ENCODE measurements around the gene RGP1.

Gene RGP1

DNA sequence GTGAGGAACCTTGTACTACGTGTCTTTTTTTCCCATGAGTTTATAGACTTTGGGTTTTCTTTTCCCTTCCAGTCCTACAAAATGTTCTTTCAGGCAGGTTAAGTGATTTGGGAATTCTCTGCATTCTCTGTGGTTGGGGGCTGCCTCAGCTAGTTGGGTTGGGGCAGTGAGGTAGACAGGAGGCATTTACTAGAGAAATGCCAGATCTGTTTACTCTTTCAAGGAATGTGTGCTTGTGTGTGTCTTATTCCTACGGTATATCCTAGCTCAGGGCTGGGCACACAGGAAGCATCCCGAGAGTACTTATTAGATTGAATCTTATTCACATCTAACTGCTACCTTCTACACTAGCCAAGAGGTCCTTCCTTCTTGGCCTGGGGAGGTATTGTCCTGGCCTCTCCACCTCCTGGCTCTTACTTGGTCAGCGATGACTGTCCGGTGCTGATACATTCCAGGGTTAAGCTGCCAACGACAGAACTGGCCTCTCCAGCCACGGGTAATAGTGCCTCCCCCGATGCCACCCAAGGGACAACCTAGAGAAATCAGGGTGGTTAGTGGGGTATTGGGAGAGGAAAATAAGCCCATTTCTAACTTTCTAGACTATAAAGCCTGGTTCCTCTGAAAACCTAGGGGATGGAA, 5.1 kb upstream of the RGP1 start:
- no peak for DNase-seq (ENCODE audit: low spot score)

DNA sequence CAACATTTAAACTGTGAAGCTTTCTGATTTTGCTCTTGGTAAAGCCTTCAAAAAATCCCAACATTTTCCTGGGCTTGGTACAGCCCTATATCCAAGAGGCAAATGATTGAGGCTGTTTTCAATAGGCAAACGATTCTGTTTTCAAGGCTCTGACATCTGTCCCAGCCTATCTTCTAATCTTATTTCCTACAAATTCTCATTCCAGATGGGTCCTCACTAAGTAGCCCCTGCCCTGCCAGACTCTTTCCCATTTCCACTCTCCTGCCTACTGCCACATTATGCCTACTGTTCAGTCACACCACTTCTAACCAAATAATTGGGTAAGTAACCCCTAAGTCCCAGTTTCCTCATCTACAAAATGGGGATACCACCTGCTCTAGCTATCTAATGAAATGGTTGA, 3.5 kb upstream of the RGP1 start:
- DNase-seq (ENCODE audit: low spot score): no peak

DNA sequence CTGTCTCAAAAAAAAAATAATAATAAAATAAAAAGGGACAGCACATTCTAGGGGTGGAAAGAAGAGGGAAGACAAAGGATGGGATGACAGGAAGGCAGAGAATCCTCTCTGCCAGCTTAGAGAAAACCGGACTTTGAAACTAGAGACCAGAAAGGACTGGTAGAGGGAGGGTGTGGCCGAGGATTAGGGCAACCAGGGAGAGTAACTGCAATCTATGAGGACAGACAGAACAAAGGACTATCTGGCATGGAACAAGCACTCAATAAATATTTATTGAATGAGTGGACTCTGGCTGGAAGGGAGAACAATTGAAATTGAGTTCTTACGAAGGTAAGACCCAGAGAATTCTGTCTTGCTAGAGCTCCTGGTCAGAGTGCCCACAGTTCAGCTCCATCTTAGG, 2.5 kb upstream of the RGP1 start:
- DNase-seq (ENCODE audit: low spot score): no peak

GRCh38 chr9:35748242-35748857, 737 bp upstream of the RGP1 start:
- DNase-seq (ENCODE audit: low spot score): no peak

GRCh38 chr9:35749515-35750255, 598 bp downstream of the RGP1 start:
- DNase-seq (ENCODE audit: low spot score): no peak

DNA sequence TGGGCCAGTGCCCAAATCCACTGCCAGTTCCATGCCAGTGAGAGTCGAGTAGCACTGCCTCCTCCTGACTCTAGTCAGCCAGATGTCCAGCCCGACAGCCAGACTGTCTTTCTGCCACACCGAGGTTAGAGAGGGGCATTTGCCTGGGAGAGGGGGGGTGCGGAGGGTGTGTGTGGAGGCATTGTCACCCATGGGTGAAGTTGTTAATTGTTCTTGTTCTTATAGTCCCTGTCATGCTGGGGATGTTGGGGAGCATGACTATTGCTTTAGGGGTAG, 1.1 kb downstream of the RGP1 start:
- no peak for DNase-seq (ENCODE audit: low spot score)

DNA sequence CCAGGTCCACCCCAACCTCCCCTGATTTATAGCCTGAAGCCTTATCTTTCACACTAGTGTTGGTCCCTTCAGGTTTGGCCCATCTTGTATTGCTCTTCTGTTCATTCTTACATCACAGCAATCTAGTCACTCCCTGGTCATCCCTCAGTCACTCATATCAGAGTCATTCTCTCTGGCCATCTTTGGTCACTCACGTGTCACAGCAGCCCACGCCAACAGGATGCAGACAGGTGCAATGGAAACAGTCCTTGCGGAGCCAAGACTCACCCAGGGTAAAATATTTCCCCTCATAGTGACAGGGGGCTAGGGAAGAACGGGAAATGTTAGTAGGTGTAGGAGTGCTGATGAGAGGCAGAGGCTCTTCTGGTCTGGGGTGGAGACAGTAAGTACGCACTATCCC, 4.4 kb downstream of the RGP1 start:
- no peak for DNase-seq (ENCODE audit: low spot score)

- DNase-seq (ENCODE audit: low spot score): no peak
These were observed 5.2 kb downstream of the RGP1 start, which contains the start of gene MSMP for GRCh38 chr9:35754264-35754663. Gene MSMP, minus strand, starts transcription at chr9:35754276. Its CDS starts 147 bp downstream, at chr9:35754129.

GRCh38 chr9:35755071-35755470, 6.0 kb downstream of the RGP1 start:
- no peak for DNase-seq (ENCODE audit: low spot score)

GRCh38 chr9:35756275-35757225, 7.5 kb downstream of the RGP1 start:
- DNase-seq (ENCODE audit: low spot score): no peak

- DNase-seq (ENCODE audit: low spot score): no peak
These were observed 8.3 kb downstream of the RGP1 start for GRCh38 chr9:35757226-35757891.

- DNase-seq (ENCODE audit: low spot score): no peak
These were observed 8.8 kb downstream of the RGP1 start for GRCh38 chr9:35757892-35758275.

DNA sequence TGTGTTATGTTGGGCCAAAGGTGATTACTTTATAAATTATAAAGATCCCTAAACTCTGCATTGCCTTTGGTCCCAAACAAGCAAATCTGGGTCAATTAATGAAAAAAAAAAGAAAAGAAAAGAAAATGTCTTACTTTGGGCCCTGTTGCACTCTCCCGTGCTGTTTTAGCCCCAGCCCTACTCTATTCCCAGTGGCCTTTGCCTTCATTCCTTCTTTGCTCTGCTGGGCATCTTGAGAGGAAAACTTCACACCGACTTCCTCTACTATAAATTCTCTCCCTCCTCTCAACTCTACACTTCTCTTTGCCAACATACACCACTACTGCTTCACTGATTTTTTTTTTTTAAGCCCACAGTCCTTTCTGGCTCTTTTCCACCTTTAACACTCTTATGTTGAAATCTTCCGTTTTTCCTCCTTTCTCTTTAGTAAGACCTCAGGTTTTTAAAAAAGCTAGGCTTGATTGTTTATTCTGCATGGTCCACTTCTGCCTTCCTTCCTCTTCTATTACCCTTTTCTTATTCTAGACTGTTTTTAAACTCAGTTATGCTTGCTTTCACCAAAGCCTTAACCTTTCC, 9.5 kb downstream of the RGP1 start:
- no peak for DNase-seq (ENCODE audit: low spot score)

DNA sequence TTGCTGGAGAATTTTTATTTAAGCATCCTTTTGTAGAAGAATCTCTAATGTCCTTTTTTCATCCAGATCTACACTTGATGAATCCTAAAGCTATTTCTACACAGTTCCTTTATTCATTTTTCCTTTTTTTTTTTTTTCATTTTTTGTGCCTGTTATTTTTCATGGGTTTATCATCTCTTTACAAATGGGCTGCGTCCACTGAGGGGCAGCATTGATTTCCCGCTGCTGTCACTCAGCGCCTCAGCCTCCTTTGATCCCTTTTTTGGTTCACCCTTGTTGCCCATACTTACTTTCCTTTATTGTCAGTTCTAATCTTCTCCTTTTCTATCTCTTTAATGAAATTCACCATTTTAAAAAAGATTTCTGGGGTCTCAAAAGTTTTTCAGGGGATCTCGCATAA, 10.7 kb downstream of the RGP1 start:
- DNase-seq (ENCODE audit: low spot score): no peak

DNA sequence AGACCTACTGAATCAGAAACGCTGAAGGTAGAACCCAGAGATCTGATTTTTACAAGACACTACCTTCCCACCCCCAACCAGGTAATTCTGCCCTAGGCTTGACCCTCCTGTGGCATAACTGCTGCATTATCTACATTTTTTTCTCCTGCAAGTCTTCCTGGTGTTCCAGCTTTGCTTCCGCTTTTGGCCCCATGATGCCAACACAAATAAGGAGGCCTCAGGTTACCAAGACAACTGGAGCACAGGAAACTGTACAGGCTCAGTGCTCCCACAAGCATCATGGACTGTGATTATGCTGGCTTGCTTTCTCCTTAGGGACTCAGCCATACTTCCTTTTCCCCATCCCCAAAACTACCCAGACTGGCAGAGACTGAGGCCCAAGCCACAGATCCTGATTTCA, 11.6 kb downstream of the RGP1 start:
- no peak for DNase-seq (ENCODE audit: low spot score)

GRCh38 chr9:35763181-35763580, 14.1 kb downstream of the RGP1 start:
- no peak for DNase-seq (ENCODE audit: low spot score)

DNA sequence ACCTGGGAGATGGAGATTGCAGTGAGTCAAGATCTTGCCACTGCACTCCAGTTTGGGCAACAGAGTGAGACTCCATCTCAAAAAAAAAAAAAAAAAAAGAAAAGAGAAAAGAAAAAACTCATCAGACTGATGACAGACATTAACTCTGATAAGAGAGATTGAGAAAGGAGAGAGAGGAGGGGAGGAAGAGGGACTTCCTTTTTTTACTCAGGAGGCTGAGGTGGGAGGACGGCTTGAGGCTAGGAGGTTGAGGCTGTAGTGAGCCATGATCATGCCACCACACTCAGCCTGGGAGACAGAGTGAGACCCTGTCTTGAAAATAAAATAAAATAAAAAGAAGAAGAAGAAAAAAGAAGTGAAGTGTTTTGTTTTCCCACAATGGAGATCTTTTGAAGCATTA, 14.7 kb downstream of the RGP1 start:
- no peak for DNase-seq (ENCODE audit: low spot score)

DNA sequence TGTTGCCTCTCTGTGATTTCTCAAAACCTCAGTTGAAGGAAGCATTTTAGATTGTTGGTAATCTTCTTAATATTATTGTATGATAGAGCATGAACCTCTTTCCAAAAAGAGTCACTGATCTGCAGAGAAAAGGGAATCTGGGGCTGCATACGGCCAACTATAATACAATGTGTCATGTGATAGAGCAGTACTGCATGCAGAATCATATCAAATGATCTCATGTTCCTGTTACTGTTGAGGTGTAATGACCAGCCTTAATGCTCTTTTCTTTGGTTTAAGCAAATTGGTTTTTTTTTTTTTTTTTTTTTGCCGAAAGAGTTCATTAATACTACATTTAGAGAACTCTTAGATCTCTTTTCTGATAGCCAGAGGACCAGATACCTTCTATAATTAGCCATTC, 17.9 kb downstream of the RGP1 start:
- DNase-seq (ENCODE audit: low spot score): no peak

DNA sequence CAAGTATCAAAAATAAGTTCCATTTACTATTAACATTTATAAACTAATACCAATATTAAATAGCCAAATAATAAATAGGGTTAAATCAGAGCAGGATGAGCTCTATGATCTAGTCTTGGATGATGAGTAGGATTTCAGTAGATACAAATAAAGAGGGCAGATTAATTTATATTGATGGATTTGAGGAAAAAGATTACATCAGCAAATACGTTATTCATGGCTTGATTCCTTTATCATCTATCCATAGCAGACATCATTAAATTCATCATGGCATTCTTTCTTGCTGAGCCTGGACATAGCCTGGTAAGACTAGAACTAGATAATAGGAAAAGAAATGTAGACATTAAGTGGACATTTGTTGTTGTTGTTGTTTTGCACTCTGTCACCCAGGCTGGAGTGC, 18.4 kb downstream of the RGP1 start:
- no peak for DNase-seq (ENCODE audit: low spot score)

DNA sequence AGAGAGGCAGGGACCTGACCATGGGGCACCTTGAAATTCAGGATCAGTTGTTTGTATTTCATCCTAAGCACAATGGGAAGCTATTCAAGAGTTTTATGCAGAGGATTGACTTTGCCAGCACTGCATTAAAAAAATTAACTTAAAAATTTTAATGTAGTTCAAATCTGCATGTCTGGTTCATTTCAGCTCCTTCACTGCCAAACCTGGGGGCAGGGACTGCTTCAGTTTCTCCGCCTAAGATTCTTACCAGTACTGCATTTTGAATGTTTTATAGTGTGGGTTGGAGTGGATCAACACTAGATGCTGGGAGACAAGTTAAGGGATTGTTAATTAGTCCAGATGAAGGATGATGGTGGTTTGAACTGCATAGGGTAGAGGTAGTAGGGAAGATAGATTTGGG, 20.7 kb downstream of the RGP1 start:
- no peak for DNase-seq (ENCODE audit: low spot score)

- DNase-seq (ENCODE audit: low spot score): no peak
These were observed 22.0 kb downstream of the RGP1 start for GRCh38 chr9:35771075-35771433.

DNA sequence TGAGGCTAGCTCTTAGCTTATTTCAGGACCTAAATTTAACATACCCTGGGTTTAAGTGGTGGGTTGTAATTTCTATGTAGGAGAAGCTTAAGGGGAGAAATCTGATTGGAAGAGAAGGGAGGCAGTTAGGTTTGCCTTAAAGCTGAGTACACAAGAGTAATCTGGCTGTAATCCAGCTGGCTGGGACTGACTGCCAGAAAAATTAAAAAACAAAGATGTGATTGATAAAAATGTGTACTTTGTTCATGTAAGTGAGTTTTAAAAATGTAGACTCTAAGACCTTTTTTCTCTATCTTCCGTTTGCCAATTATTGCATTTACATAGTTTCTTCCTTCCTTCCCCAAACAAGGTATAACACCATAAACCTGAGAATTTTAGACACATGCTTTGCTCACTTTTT, 22.4 kb downstream of the RGP1 start:
- DNase-seq (ENCODE audit: low spot score): peak; percentile 79
